Measurements from ENCODE around the gene CERK. TPM values are rescaled to one million over a fixed set of nuclear protein-coding genes. Genes with fewer than 3 reads are reported as not detected.

CERK gene
- total and polyA plus RNA-seq, 8 donors: 25.0 to 44.0 (median 40.4) TPM

GRCh38 chr22:46769706-46770105 lies 31.7 kb upstream of the CERK start:
- no peak for TF ChIP-seq CTCF (IDR thresholded peaks at IDR 0.05)
- no peaks in the 10 kb centered on the region for H3K36me3 ChIP-seq
- peak overlapping the region in 1 of 2 donors; percentile 62 for H3K27ac ChIP-seq
- no peaks in the 10 kb centered on the region for H3K9me3 ChIP-seq
- DNase-seq (peak in 2 of 4 donors; percentile 19 to 40), ATAC-seq (no peak)
- intact Hi-C loops (cut with DNase I): no loop called here
- no peak overlapping the region for H3K4me3 ChIP-seq
- H3K4me1 ChIP-seq: peaks cover 12 to 84% of the 10 kb centered on the region in 2 donors
- H3K27me3 ChIP-seq: no peaks in the 10 kb centered on the region

GRCh38 chr22:46769191-46769675 lies 31.2 kb upstream of the CERK start:
- peaks cover 12 to 82% of the 10 kb centered on the region in 2 donors for H3K4me1 ChIP-seq
- DNase-seq: peak in 2 of 4 donors; percentile 31 to 69
- ATAC-seq: no peak
- intact Hi-C loops (cut with DNase I): no loop called here
- H3K36me3 ChIP-seq: no peaks in the 10 kb centered on the region
- TF ChIP-seq CTCF (IDR thresholded peaks at IDR 0.05): no peak
- H3K27ac ChIP-seq: peak overlapping the region in 1 of 2 donors; percentile 62
- H3K4me3 ChIP-seq: no peak overlapping the region
- no peaks in the 10 kb centered on the region for H3K27me3 ChIP-seq
- no peaks in the 10 kb centered on the region for H3K9me3 ChIP-seq

GRCh38 chr22:46767249-46767985 lies 29.4 kb upstream of the CERK start:
- no peak for ATAC-seq
- H3K4me1 ChIP-seq: peaks cover 15 to 76% of the 10 kb centered on the region in 2 donors
- H3K27ac ChIP-seq: peak overlapping the region in 1 of 2 donors; percentile 3
- H3K9me3 ChIP-seq: no peaks in the 10 kb centered on the region
- no peak overlapping the region for H3K4me3 ChIP-seq
- DNase-seq: peak in 1 of 4 donors; percentile 43
- intact Hi-C loops (cut with DNase I): no loop called here
- no peak for TF ChIP-seq CTCF (IDR thresholded peaks at IDR 0.05)
- H3K36me3 ChIP-seq: no peaks in the 10 kb centered on the region
- H3K27me3 ChIP-seq: no peaks in the 10 kb centered on the region

GRCh38 chr22:46766611-46767010 lies 28.6 kb upstream of the CERK start:
- peak in 2 of 4 donors; percentile 6 to 31 for DNase-seq
- H3K4me3 ChIP-seq: no peak overlapping the region
- no peaks in the 10 kb centered on the region for H3K27me3 ChIP-seq
- TF ChIP-seq CTCF (IDR thresholded peaks at IDR 0.05): no peak
- no peaks in the 10 kb centered on the region for H3K36me3 ChIP-seq
- ATAC-seq: no peak
- no peaks in the 10 kb centered on the region for H3K9me3 ChIP-seq
- no peak overlapping the region for H3K27ac ChIP-seq
- peaks cover 15 to 80% of the 10 kb centered on the region in 2 donors for H3K4me1 ChIP-seq
- intact Hi-C loops (cut with DNase I): no loop called here

- Histone ChIP-seq H3K27ac (peak overlapping the region in 1 of 2 donors; percentile 42), H3K4me3 (no peak overlapping the region), H3K27me3 (no peaks in the 10 kb centered on the region), H3K4me1 (peaks cover 15 to 73% of the 10 kb centered on the region in 2 donors), H3K36me3 (no peaks in the 10 kb centered on the region), H3K9me3 (no peaks in the 10 kb centered on the region)
- ATAC-seq (peak; percentile 48), DNase-seq (peak in 2 of 4 donors; percentile 8 to 35)
- intact Hi-C loops (cut with DNase I): no loop called here
- no peak for TF ChIP-seq CTCF (IDR thresholded peaks at IDR 0.05)
Measured at GRCh38 chr22:46764779-46765485, 26.9 kb upstream of the CERK start.
